Colon (tissue), 2 donors: ENCODE measurements around the gene LBX2.
A peak's percentile ranks its signal among the peaks of the same experiment; 100 is the strongest.
"Not testable (repeated sequence)": the region's sequence is repeated elsewhere in the genome, so short reads cannot be mapped to it uniquely, and the experiment has no call there.

Source experiments
- FAIRE-seq: peaks from 2 replicates; lab custom pipeline; 2012; peaks lifted over from hg19 to GRCh38; lab: Jason Lieb, UNC
- donor health status: control.
- donor health status: control.

LBX2 gene

GRCh38 chr2:74482801-74483674, 16.4 kb downstream of the LBX2 start, which contains the start of the genes CCDC142 and TTC31:
TSS of gene CCDC142 (minus strand) at chr2:74482998. CDS start at chr2:74482837, 161 bp downstream.
TSS of gene TTC31 (plus strand) at chr2:74483081. CDS start at chr2:74483096, 15 bp downstream.
- no peak for FAIRE-seq

GRCh38 chr2:74481961-74482800, 17.2 kb downstream of the LBX2 start:
- FAIRE-seq: no peak

GRCh38 chr2:74481431-74481830, 18.0 kb downstream of the LBX2 start:
- no peak for FAIRE-seq

GRCh38 chr2:74474899-74475298, 24.5 kb downstream of the LBX2 start:
- FAIRE-seq: no peak

- no peak for FAIRE-seq
These were observed 24.9 kb downstream of the LBX2 start for GRCh38 chr2:74474481-74474880.

GRCh38 chr2:74472945-74473258, 26.5 kb downstream of the LBX2 start:
- no peak for FAIRE-seq

- FAIRE-seq: no peak
These were observed 27.1 kb downstream of the LBX2 start, which contains the start of gene MRPL53 for GRCh38 chr2:74472086-74472944. TSS of gene MRPL53 (minus strand) at chr2:74472680. CDS start at chr2:74472660, 20 bp downstream.

GRCh38 chr2:74471332-74472065, 27.9 kb downstream of the LBX2 start:
- FAIRE-seq: no peak

- not testable (repeated sequence) for FAIRE-seq
These were observed 28.7 kb downstream of the LBX2 start for GRCh38 chr2:74470742-74471141.

- no peak for FAIRE-seq
These were observed 35.0 kb downstream of the LBX2 start for GRCh38 chr2:74464406-74464805.

GRCh38 chr2:74462786-74463105, 36.7 kb downstream of the LBX2 start:
- FAIRE-seq: no peak

- no peak for FAIRE-seq
These were observed 37.2 kb downstream of the LBX2 start for GRCh38 chr2:74462054-74462785.

- FAIRE-seq: no peak
These were observed 38.0 kb downstream of the LBX2 start for GRCh38 chr2:74461187-74462053.

GRCh38 chr2:74460187-74460586, 39.2 kb downstream of the LBX2 start:
- FAIRE-seq: not testable (repeated sequence)

GRCh38 chr2:74459503-74460118, 39.8 kb downstream of the LBX2 start:
- not testable (repeated sequence) for FAIRE-seq

GRCh38 chr2:74458938-74459363, 40.5 kb downstream of the LBX2 start:
- no peak for FAIRE-seq

GRCh38 chr2:74458132-74458937, 41.1 kb downstream of the LBX2 start, which contains the start of gene WBP1:
TSS of gene WBP1 (plus strand) at chr2:74458438. CDS start at chr2:74458603, 165 bp downstream.
- FAIRE-seq: peak; percentile 83

- FAIRE-seq: no peak
These were observed 41.8 kb downstream of the LBX2 start for GRCh38 chr2:74457549-74458131.
